PC-9 (cell line): Measurements from ENCODE around the gene CHPF2. TPM values are rescaled to one million over a fixed set of nuclear protein-coding genes. Genes with fewer than 3 reads are reported as not detected.

ENCODE experiments used
- Bru-seq: library from RNA; stranded (reverse); fragments of 400-500 nt; gene quantifications from one replicate; lab custom pipeline; 2021; lab: Mats Ljungman, UMichigan
- BruChase-seq, 2 experiments: library from RNA; stranded (reverse); fragments of 400-500 nt; gene quantifications; one replicate each; lab custom pipeline; 2021; lab: Mats Ljungman, UMichigan
- BruUV-seq: library from RNA; stranded (reverse); fragments of 400-500 nt; replicated peaks from 2 replicates; lab custom pipeline; 2021; lab: Mats Ljungman, UMichigan
- CTCF ChIA-PET: fragments of 300-600 bp; sonication (Branson Sonifier 250); formaldehyde crosslinking; loops from one replicate; lab custom pipeline; 2022; ENCODE audit warnings: antibody characterized with exemption; lab: Charles Lee
- POLR2A ChIA-PET: fragments of 300-600 bp; sonication (Branson Sonifier 250); formaldehyde crosslinking; loops from one replicate; lab custom pipeline; 2022; ENCODE audit warnings: antibody characterized with exemption; ENCODE audit not compliant: unreplicated experiment; lab: Charles Lee
- DNase-seq, 2 experiments: peaks; one replicate each; pipeline versions ENCODE4 v3.0.0 to v3.0.0-alpha.2; 2015 to 2022; ENCODE audit warnings: mixed read lengths in 1 of 2
- H2AFZ ChIP-seq: fragments of 200-600 bp; sonication (generic); 2 replicates; pipeline ENCODE4 v1.8.1; 2017; ENCODE audit warnings: antibody characterized with exemption
- H3F3A ChIP-seq: fragments of 200-600 bp; sonication (generic); 2 replicates; pipeline ENCODE4 v1.8.1; 2017; ENCODE audit warnings: antibody characterized with exemption, mild to moderate bottlenecking, low read depth; ENCODE audit not compliant: insufficient read depth
- H3K27ac ChIP-seq: fragments of 200-600 bp; sonication (generic); 2 replicates; pipeline ENCODE4 v1.6.1; 2016; ENCODE audit warnings: mixed run types
- H3K27me3 ChIP-seq: fragments of 200-600 bp; sonication (generic); 2 replicates; pipeline ENCODE4 v1.6.1; 2016; ENCODE audit warnings: low read depth, mixed run types; ENCODE audit not compliant: insufficient read depth
- H3K36me3 ChIP-seq: fragments of 200-600 bp; sonication (generic); 2 replicates; pipeline ENCODE4 v1.6.1; 2016; ENCODE audit warnings: low read depth, mixed run types
- H3K4me1 ChIP-seq: fragments of 200-600 bp; sonication (generic); replicated peaks from 2 replicates; pipeline ENCODE4 v1.6.1; 2016; ENCODE audit warnings: mixed run types; ENCODE audit not compliant: insufficient read depth
- H3K4me2 ChIP-seq: fragments of 200-600 bp; sonication (generic); 2 replicates; pipeline ENCODE4 v1.6.1; 2017; ENCODE audit warnings: mixed run types
- H3K4me3 ChIP-seq: fragments of 200-600 bp; sonication (generic); 2 replicates; pipeline ENCODE4 v1.6.1; 2016; ENCODE audit warnings: mixed run types
- H3K79me2 ChIP-seq: fragments of 200-600 bp; sonication (generic); 2 replicates; pipeline ENCODE4 v1.6.1; 2017; ENCODE audit warnings: low read depth, mixed run types
- H3K9me2 ChIP-seq: fragments of 200-600 bp; sonication (generic); 2 replicates; pipeline ENCODE4 v1.8.1; 2017; ENCODE audit warnings: mild to moderate bottlenecking; ENCODE audit not compliant: insufficient read depth
- H3K9me3 ChIP-seq: fragments of 200-600 bp; sonication (generic); 2 replicates; pipeline ENCODE4 v1.8.1; 2016; ENCODE audit warnings: low read depth; ENCODE audit not compliant: insufficient read depth
- H4K20me1 ChIP-seq: fragments of 200-600 bp; sonication (generic); 2 replicates; pipeline ENCODE4 v1.8.1; 2017; ENCODE audit not compliant: insufficient read depth
- CTCF ChIP-seq: fragments of 200-600 bp; sonication (generic); conservative IDR thresholded peaks from 2 replicates; pipeline ENCODE4 v1.6.1; 2017; ENCODE audit warnings: mixed run types, antibody characterized with exemption, mild to moderate bottlenecking, moderate library complexity
- EZH2 ChIP-seq: fragments of 200-600 bp; sonication (generic); IDR thresholded peaks from 2 replicates; pipeline ENCODE4 v1.8.0; 2017; ENCODE audit warnings: antibody characterized with exemption, low read depth
- intact Hi-C: fragments of 100-400 bp; cut with micrococcal nuclease; formaldehyde crosslinking; loops from one replicate; pipeline ENCODE4 v1.10.0; 2022; ENCODE audit not compliant: unreplicated experiment
- long read RNA-seq: library from polyadenylated mRNA; stranded (forward); transcript quantifications from one replicate; pipeline ENCODE4 v2.0.0, GENCODE V29; 2022
- total RNA-seq: library from RNA; stranded (reverse); gene quantifications from 2 replicates; pipeline ENCODE4 v1.2.3, GENCODE V29; 2021

CHPF2 gene
- total RNA-seq = 47.4 and 54.9 TPM in 2 replicates
- Bru-seq, nascent RNA = percentile 86 among the genes with signal in this experiment
- BruChase-seq, experiment 1, labeled RNA remaining after a 2-hour chase = percentile 96 among the genes with signal in this experiment
- percentile 97 among the genes with signal in this experiment for BruChase-seq, experiment 2, labeled RNA remaining after a 6-hour chase
- long read RNA-seq, transcript CHPF2-201 (4 exons, 3,978 nt) = major isoform, 49 of 56 reads
- long read RNA-seq, partial matches to known transcripts = 5 of 56 reads
- long read RNA-seq, other reads (novel, unspliced or antisense) = 2 of 56 reads

- Histone ChIP-seq H3F3A (peaks cover 14% of the 10 kb centered on the region; the same call in 1 of the 2 replicates), H3K27me3 (no peaks in the 10 kb centered on the region), H3K4me3 (peak within 1 kb of the TSS; percentile 88), H4K20me1 (peaks cover 38% of the 10 kb centered on the region), H3K27ac (peak within 1 kb of the TSS; percentile 11; the same call in 1 of the 2 replicates), H3K4me1 (peaks cover 29% of the 10 kb centered on the region), H3K79me2 (peaks cover 41% of the 10 kb centered on the region), H3K4me2 (peak within 1 kb of the TSS; percentile 91), H3K9me3 (no peaks in the 10 kb centered on the region), H2AFZ (peak within 1 kb of the TSS; percentile 92), H3K36me3 (peaks cover 16% of the 10 kb centered on the region; the same call in 1 of the 2 replicates), H3K9me2 (no peaks in the 10 kb centered on the region)
- ChIA-PET POLR2A (interaction anchor here (0.5 to 0.7 kb wide), 2 partner anchors 10 to 35 kb away, joined by 3 to 4 read pairs; no protein-coding TSS in a partner anchor), CTCF (interaction anchor here (2.2 kb wide), 1 partner anchor 12 kb away, joined by 6 read pairs; no protein-coding TSS in a partner anchor)
- peak; percentile 76 to 89 for DNase-seq
- intact Hi-C loops = no loop called here
- no peak for TF ChIP-seq CTCF
- TF ChIP-seq EZH2 = no peak
- BruUV-seq = no TSS peak
Observed at GRCh38 chr7:151232091-151232916, at the start of gene CHPF2. Gene CHPF2, plus strand, starts transcription at chr7:151232483. Its CDS starts 1,529 bp downstream, at chr7:151234012.

GRCh38 chr7:151185762-151186639 lies 46.3 kb upstream of the CHPF2 start:
- Histone ChIP-seq H3K4me1 (no peaks in the 10 kb centered on the region), H3F3A (no peaks in the 10 kb centered on the region), H3K4me2 (no peak overlapping the region), H3K79me2 (no peaks in the 10 kb centered on the region), H3K27ac (no peak overlapping the region), H3K36me3 (no peaks in the 10 kb centered on the region), H3K9me3 (no peaks in the 10 kb centered on the region), H3K4me3 (no peak overlapping the region), H4K20me1 (no peaks in the 10 kb centered on the region), H2AFZ (no peak overlapping the region), H3K9me2 (no peaks in the 10 kb centered on the region), H3K27me3 (peaks cover 97% of the 10 kb centered on the region)
- ChIA-PET CTCF (no interaction called here), POLR2A (no interaction called here)
- intact Hi-C loops = no loop called here
- TF ChIP-seq CTCF = no peak
- no peak for TF ChIP-seq EZH2
- no peak for DNase-seq
- BruUV-seq = no TSS peak
